Natural killer cell (primary cell): ENCODE data around the gene PKN3. TPM values are rescaled to one million over a fixed set of nuclear protein-coding genes. Genes with fewer than 3 reads are reported as not detected.
A peak's percentile ranks its signal among the peaks of the same experiment; 100 is the strongest.

Source experiments
- ATAC-seq, 3 donors: fragments of 150-1000 bp in 2 of 3; fragments of 200-7000 bp in 1 of 3; cut with Tn5 transposase; 1 replicate in 1 of 3; 2 replicates in 2 of 3; pipeline ENCODE4 v1.10.0; 2021; ENCODE audit warnings: mild to moderate bottlenecking in 2 of 3, moderate library complexity in 2 of 3
- DNase-seq, 2 donors: peaks; one replicate each; pipeline versions ENCODE4 v3.0.0 to v3.0.0-alpha.2; 2013 to 2021; ENCODE audit warnings: mixed read lengths in 1 of 2
- H3K27ac ChIP-seq: one replicate; pipeline ENCODE4 v1.5.1; 2013; ENCODE audit warnings: mild to moderate bottlenecking, low read length
- H3K27me3 ChIP-seq: one replicate; pipeline ENCODE4 v1.6.1; 2013; ENCODE audit warnings: low read length; ENCODE audit not compliant: control insufficient read depth, insufficient read depth
- H3K36me3 ChIP-seq: one replicate; pipeline ENCODE4 v1.6.1; 2013; ENCODE audit warnings: low read length; ENCODE audit not compliant: control insufficient read depth, insufficient read depth
- H3K4me1 ChIP-seq: one replicate; pipeline ENCODE4 v1.6.1; 2013; ENCODE audit warnings: low read length; ENCODE audit not compliant: control insufficient read depth, insufficient read depth
- H3K4me3 ChIP-seq: one replicate; pipeline ENCODE4 v1.5.1; 2013; ENCODE audit warnings: low read length
- H3K9me3 ChIP-seq: one replicate; pipeline ENCODE4 v1.6.1; 2013; ENCODE audit warnings: low read length; ENCODE audit not compliant: control insufficient read depth, insufficient read depth
- H3K27ac Mint-ChIP-seq, 2 donors: one replicate each; pipeline ENCODE4 v1.8.0; 2022; ENCODE audit warnings: mild to moderate bottlenecking in 2 of 2, mixed read lengths in 2 of 2, moderate library complexity in 1 of 2
- H3K27me3 Mint-ChIP-seq, 2 donors: one replicate each; pipeline ENCODE4 v1.8.0; 2022; ENCODE audit warnings: low read depth in 2 of 2, mixed read lengths in 2 of 2
- H3K36me3 Mint-ChIP-seq: one replicate; pipeline ENCODE4 v1.8.0; 2022; ENCODE audit warnings: mixed read lengths
- H3K4me1 Mint-ChIP-seq, 2 donors: one replicate each; pipeline ENCODE4 v1.8.0; 2022; ENCODE audit warnings: mixed read lengths in 2 of 2
- H3K4me3 Mint-ChIP-seq: one replicate; pipeline ENCODE4 v1.8.0; 2022; ENCODE audit warnings: mild to moderate bottlenecking, moderate library complexity, mixed read lengths
- H3K9me3 Mint-ChIP-seq, 2 donors: one replicate each; pipeline ENCODE4 v1.8.0; 2022; ENCODE audit warnings: mixed read lengths in 2 of 2
- WGBS: methylation state at CpG from one replicate; pipeline ENCODE4 v1.1.7; 2013; ENCODE audit warnings: missing lambda C conversion rate; ENCODE audit not compliant: insufficient coverage; 5-methylcytosine and 5-hydroxymethylcytosine counted together
- intact Hi-C: fragments of 100-400 bp; cut with micrococcal nuclease; formaldehyde crosslinking; loops from one replicate; pipeline ENCODE4 v1.14.2; 2022
- total RNA-seq, 4 donors: library from RNA; stranded (reverse); fragments of 120-200 nt in 1 of 4; gene quantifications; one replicate each; pipeline versions ENCODE4 v1.2.3 to v1.2.4, GENCODE V29; 2013 to 2022
- TF ChIP-seq, protein P1 (sequence below): fragments of 200-600 bp; IDR thresholded peaks from one replicate; pipeline ENCODE4 v1.8.0; 2022; ENCODE audit warnings: antibody characterized with exemption

Gene PKN3
- 1 to 10 TPM; 3.6 to 4.5 (median 3.9) TPM for total RNA-seq
- 1.6 TPM for total RNA-seq (2013)

GRCh38 chr9:128702445-128702948 lies at the start of gene PKN3:
PKN3 (plus strand) TSS chr9:128702503; CDS start chr9:128702916, 413 bp downstream.
- peaks cover 5 to 13% of the 10 kb centered on the region in 2 donors for H3K4me1 Mint-ChIP-seq
- Histone ChIP-seq H3K27me3 (no peaks in the 10 kb centered on the region), H3K27ac (no peak within 1 kb of the TSS), H3K36me3 (no peaks in the 10 kb centered on the region), H3K9me3 (no peaks in the 10 kb centered on the region), H3K4me3 (peak within 1 kb of the TSS; percentile 46), H3K4me1 (peaks cover 19% of the 10 kb centered on the region)
- intact Hi-C loops = no loop called here
- ATAC-seq (peak; percentile 92 to 95 (median 93)), DNase-seq (peak; percentile 91 to 92)
- no peaks in the 10 kb centered on the region for H3K9me3 Mint-ChIP-seq
- H3K36me3 Mint-ChIP-seq = no peaks in the 10 kb centered on the region
- peak within 1 kb of the TSS in 1 of 2 donors; percentile 84 for H3K27ac Mint-ChIP-seq
- no peaks in the 10 kb centered on the region for H3K27me3 Mint-ChIP-seq
- TF ChIP-seq, protein P1, sequence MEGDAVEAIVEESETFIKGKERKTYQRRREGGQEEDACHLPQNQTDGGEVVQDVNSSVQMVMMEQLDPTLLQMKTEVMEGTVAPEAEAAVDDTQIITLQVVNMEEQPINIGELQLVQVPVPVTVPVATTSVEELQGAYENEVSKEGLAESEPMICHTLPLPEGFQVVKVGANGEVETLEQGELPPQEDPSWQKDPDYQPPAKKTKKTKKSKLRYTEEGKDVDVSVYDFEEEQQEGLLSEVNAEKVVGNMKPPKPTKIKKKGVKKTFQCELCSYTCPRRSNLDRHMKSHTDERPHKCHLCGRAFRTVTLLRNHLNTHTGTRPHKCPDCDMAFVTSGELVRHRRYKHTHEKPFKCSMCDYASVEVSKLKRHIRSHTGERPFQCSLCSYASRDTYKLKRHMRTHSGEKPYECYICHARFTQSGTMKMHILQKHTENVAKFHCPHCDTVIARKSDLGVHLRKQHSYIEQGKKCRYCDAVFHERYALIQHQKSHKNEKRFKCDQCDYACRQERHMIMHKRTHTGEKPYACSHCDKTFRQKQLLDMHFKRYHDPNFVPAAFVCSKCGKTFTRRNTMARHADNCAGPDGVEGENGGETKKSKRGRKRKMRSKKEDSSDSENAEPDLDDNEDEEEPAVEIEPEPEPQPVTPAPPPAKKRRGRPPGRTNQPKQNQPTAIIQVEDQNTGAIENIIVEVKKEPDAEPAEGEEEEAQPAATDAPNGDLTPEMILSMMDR = peak; percentile 90
- peak within 1 kb of the TSS; percentile 92 for H3K4me3 Mint-ChIP-seq
- WGBS = under 1% methylated on average over 65 of the region's 65 CpGs

- H3K36me3 Mint-ChIP-seq = no peaks in the 10 kb centered on the region
- Histone ChIP-seq H3K27ac (no peak overlapping the region), H3K4me1 (peaks cover 14% of the 10 kb centered on the region), H3K9me3 (no peaks in the 10 kb centered on the region), H3K36me3 (no peaks in the 10 kb centered on the region), H3K4me3 (no peak overlapping the region), H3K27me3 (no peaks in the 10 kb centered on the region)
- intact Hi-C loops = no loop called here
- H3K27me3 Mint-ChIP-seq = no peaks in the 10 kb centered on the region
- H3K9me3 Mint-ChIP-seq = no peaks in the 10 kb centered on the region
- 97% methylated on average over 8 of the region's 8 CpGs for WGBS
- no peak for ATAC-seq
- DNase-seq = no peak
- no peak overlapping the region for H3K27ac Mint-ChIP-seq
- H3K4me1 Mint-ChIP-seq = peaks cover 0 to 8% of the 10 kb centered on the region in 2 donors
- TF ChIP-seq, protein P1 = no peak
- peak overlapping the region; percentile 55 for H3K4me3 Mint-ChIP-seq
Measured at GRCh38 chr9:128653908-128654307, 48.4 kb upstream of the PKN3 start.

GRCh38 chr9:128654481-128654880 lies 47.8 kb upstream of the PKN3 start:
- no peaks in the 10 kb centered on the region for H3K36me3 Mint-ChIP-seq
- TF ChIP-seq, protein P1 = no peak
- H3K27me3 Mint-ChIP-seq = no peaks in the 10 kb centered on the region
- Histone ChIP-seq H3K27ac (no peak overlapping the region), H3K9me3 (no peaks in the 10 kb centered on the region), H3K36me3 (no peaks in the 10 kb centered on the region), H3K4me1 (peaks cover 14% of the 10 kb centered on the region), H3K27me3 (no peaks in the 10 kb centered on the region), H3K4me3 (no peak overlapping the region)
- WGBS = 100% methylated on average over 1 of the region's 1 CpG
- peak overlapping the region in 1 of 2 donors; percentile 5 for H3K27ac Mint-ChIP-seq
- H3K4me3 Mint-ChIP-seq = peak overlapping the region; percentile 55
- H3K4me1 Mint-ChIP-seq = peaks cover 0 to 8% of the 10 kb centered on the region in 2 donors
- no peak for DNase-seq
- intact Hi-C loops = no loop called here
- H3K9me3 Mint-ChIP-seq = no peaks in the 10 kb centered on the region
- no peak for ATAC-seq
